LoVo (cell line): ENCODE results near the gene POLDIP3.
"Not testable (repeated sequence)": the region's sequence is repeated elsewhere in the genome, so short reads cannot be mapped to it uniquely, and the experiment has no call there.

Source experiments
- DNase-seq: peaks from one replicate; pipeline ENCODE4 v3.0.0-alpha.2; 2016; ENCODE audit warnings: low spot score

Gene POLDIP3

GRCh38 chr22:42553475-42554361, 61.0 kb downstream of the POLDIP3 start, which contains the start of gene SERHL2:
Gene SERHL2 (plus strand): TSS chr22:42553956. CDS start chr22:42554021, 65 bp downstream.
- peak; percentile 81 for DNase-seq

DNA sequence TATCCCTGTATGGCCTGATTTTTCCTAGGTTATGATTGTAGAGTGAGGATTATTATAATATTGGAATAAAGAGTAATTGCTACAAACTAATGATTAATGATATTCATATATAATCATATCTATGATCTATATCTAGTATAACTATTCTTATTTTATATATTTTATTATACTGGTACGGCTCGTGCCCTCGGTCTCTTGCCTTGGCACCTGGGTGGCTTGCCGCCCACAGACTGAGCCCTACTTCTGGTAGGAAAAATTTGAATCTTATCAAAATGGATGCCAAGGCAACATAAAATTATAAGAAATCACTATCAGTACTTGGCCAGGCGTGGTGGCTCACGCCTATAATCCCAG, 62.4 kb downstream of the POLDIP3 start:
- DNase-seq: not testable (repeated sequence)

- no peak for DNase-seq
These were observed 65.2 kb downstream of the POLDIP3 start for GRCh38 chr22:42549331-42550060.

DNA sequence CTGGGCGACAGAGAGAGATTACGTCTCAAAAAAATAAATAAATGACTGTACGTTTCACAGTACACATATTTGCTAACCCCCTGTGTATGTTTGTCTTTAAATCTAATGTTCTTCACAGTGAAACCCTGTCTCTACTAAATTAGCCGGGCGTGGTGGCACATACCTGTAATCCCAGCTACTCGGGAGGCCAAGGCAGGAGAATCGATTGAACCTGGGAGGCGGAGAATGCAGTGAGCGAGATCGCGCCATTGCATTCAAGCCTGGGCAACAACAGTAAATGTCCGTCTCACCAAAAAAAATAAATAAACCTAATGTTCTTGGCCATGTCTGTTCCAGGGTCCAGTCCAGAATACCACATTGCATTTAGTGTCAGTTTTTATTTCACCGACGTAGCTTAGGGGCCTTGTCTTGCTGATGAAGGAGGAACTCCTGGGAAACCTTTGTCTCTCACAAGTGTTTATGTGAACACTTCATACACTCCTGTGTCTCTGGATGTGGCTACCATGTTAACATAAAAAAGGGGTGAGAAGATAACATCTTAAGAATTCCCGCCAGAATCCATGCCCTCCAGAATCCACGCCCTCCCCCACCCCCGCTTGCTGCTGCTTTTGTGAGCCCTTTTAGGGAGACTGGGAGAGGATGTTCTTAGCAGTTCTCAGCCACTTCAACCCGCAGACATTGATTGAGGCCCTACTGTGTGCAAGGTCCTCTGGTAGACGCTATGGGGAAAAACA, 65.9 kb downstream of the POLDIP3 start:
- DNase-seq: no peak

DNA sequence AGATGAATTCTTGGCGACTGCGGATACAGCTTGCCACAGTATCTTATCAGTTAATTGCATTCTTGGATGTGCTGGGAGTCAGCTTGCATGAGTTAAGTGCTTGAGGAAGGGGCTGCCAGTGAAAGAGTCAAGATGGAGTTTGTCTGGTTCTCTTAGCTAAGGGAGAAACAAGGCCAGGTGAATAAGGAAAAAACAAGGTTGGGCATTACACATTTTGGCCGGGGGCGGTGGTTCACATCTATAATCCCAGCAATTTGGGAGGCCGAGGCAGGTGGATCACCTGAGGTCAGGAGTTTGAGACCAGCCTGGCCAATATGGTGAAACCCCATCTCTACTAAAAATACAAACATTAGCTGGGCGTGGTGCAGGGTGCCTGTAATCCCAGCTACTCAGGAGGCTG, 66.6 kb downstream of the POLDIP3 start:
- not testable (repeated sequence) for DNase-seq

- DNase-seq: no peak
These were observed 67.1 kb downstream of the POLDIP3 start for GRCh38 chr22:42547562-42547961.

- no peak for DNase-seq
These were observed 70.0 kb downstream of the POLDIP3 start for GRCh38 chr22:42544686-42545085.

DNA sequence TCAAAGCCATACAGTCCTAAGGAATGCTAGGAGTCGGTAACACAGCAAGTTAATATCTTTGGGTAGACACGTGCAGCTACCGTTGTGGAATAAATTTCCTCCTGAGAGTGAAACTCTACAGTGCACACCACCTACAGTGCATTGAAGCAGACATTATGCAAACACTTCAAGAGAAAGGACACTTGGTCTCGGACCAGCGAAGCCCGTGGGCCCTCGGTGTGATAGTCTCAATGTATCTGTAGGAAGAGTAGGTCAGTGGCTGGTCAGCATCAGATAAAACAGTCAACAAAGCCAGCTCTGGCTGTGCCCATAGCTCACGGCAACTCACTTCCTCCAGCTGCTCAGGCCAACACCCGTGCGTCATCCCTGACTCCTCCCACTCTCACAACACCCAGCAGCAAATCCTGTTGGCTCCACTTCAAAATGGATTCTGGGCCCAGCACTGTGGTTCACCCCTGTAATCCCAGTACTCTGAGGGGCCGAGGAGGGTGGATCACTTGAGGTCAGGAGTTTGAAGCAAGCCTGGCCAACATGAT, 75.4 kb downstream of the POLDIP3 start:
- DNase-seq: not testable (repeated sequence)

DNA sequence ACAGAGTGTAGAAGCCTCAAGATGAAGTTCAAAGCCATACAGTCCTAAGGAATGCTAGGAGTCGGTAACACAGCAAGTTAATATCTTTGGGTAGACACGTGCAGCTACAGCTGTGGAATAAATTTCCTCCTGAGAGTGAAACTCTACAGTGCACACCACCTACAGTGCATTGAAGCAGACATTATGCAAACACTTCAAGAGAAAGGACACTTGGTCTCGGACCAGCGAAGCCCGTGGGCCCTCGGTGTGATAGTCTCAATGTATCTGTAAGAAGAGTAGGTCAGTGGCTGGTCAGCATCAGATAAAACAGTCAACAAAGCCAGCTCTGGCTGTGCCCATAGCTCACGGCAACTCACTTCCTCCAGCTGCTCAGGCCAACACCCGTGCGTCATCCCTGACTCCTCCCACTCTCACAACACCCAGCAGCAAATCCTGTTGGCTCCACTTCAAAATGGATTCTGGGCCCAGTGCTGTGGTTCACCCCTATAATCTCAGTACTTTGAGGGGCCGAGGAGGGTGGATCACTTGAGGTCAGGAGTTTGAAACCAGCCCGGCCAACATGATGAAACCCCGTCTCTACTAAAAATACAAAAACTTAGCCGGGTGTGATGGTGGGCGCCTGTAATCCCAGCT, 77.4 kb downstream of the POLDIP3 start:
- not testable (repeated sequence) for DNase-seq

DNA sequence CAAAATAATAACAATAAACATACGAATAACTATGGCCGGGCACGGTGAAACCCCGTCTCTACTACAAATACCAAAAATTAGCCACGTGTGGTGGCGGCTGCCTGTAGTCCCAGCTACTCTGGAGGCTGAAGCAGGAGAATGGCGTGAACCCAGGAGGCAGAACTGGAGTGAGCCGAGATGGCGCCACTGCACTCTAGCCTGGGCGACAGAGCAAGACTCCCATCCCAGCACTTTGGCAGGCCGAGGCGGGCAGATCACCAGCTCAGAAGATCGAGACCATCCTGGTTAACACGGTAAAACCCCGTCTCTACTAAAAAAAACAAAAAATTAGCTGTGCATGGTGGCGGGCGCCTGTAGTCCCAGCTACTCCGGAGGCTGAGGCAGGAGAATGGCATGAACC, 78.0 kb downstream of the POLDIP3 start:
- DNase-seq: not testable (repeated sequence)

DNA sequence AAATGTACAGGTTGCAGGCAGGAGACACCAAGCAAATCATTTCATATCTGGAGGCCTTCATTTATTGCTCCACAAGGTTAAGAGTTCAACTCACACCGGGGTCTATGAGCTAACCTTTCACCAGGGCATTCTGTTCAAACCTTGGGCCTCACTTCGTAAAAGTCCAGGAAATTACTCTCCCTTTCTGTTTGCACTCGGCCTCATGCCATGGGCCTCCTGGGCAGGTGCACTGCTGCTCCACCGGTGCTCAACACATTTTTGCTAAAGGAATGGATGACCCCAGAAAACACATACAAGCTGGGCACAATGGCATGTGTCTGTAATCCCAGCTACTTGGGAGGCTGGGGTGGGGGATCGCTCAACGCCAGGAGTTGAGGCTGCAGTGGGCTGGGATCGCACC, 78.5 kb downstream of the POLDIP3 start:
- DNase-seq: no peak

DNA sequence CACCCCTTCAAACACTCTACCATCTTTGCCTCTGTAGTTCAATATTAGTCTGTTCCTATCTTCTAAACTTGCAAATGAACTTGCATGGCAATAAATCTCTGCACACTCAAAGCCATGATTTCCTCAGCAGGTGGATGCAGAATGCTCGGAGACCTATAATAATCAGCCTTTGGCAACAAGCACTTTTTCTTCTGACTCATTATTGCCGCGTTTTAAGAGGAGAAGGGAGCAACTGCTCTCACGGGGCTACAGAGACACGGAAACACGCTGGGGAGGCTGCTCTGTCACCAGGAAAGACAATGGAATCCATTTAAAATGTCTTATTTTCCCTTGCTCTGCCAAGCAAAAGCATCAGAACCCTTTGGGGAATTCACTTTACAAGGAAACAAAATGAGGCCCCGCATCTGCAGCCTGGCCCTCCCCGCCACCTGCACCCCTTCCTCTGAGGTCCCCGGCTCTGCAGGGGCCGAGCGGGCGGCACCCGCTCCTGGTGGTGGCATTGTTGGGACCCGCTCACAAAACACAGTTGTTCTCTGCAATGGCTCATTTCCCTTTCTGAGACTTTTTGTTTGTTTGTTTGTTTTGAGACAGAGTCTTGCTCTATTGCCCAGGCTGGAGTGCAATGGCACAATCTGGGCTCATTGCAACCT, 79.5 kb downstream of the POLDIP3 start:
- DNase-seq: not testable (repeated sequence)
